Osteoblast (primary cell): ENCODE data around the gene STX8. TPM values are rescaled to one million over a fixed set of nuclear protein-coding genes. Genes with fewer than 3 reads are reported as not detected.

Source experiments
- DNase-seq: peaks from one replicate; pipeline ENCODE4 v3.0.0; 2011; ENCODE audit warnings: low spot score, mixed read lengths; ENCODE audit not compliant: insufficient read length; ENCODE audit errors: missing footprints
- H2AFZ ChIP-seq: 2 replicates; pipeline ENCODE4 v1.6.0; 2011; ENCODE audit warnings: mild to moderate bottlenecking, low read length
- H3K27ac ChIP-seq: 2 replicates; pipeline ENCODE4 v1.5.1; 2011; ENCODE audit warnings: mild to moderate bottlenecking, low read depth, low read length, moderate library complexity
- H3K27me3 ChIP-seq: 2 replicates; pipeline ENCODE4 v1.6.0; 2012; ENCODE audit warnings: mild to moderate bottlenecking, control low read depth, inconsistent platforms, low read length, moderate library complexity; ENCODE audit not compliant: insufficient read depth
- H3K36me3 ChIP-seq: 2 replicates; pipeline ENCODE4 v1.5.1; 2011; ENCODE audit warnings: mild to moderate bottlenecking, low read length, control low read depth, moderate library complexity; ENCODE audit not compliant: insufficient read depth
- H3K4me1 ChIP-seq: 2 replicates; pipeline ENCODE4 v1.5.1; 2011; ENCODE audit warnings: mild to moderate bottlenecking, low read length, control low read depth, moderate library complexity; ENCODE audit not compliant: insufficient read depth
- H3K4me2 ChIP-seq: 2 replicates; pipeline ENCODE4 v1.6.0; 2011; ENCODE audit warnings: mild to moderate bottlenecking, low read length; ENCODE audit not compliant: insufficient read depth
- H3K4me3 ChIP-seq: fragments of 200-600 bp; sonication (generic); 3 replicates; pipeline ENCODE4 v1.5.1; 2012; ENCODE audit warnings: mild to moderate bottlenecking, low read length, inconsistent platforms; ENCODE audit not compliant: insufficient read depth
- H3K79me2 ChIP-seq: 2 replicates; pipeline ENCODE4 v1.6.0; 2012; ENCODE audit warnings: mild to moderate bottlenecking, low read length, control low read depth, inconsistent platforms; ENCODE audit not compliant: insufficient read depth
- H3K9me3 ChIP-seq: 2 replicates; pipeline ENCODE4 v1.5.1; 2011; ENCODE audit warnings: low read depth, low read length, control low read depth
- H4K20me1 ChIP-seq: 2 replicates; pipeline ENCODE4 v1.6.0; 2012; ENCODE audit warnings: mild to moderate bottlenecking, low read length, control low read depth; ENCODE audit not compliant: insufficient read depth
- total RNA-seq: library from RNA; depleted of rRNA; stranded (reverse); fragments of >200 nt; gene quantifications from 2 replicates; pipeline ENCODE4 v1.2.3, GENCODE V29; 2012
- TF ChIP-seq, protein P1 (sequence below): IDR thresholded peaks from 2 replicates; pipeline ENCODE4 v1.5.1; 2011; ENCODE audit warnings: mild to moderate bottlenecking, low read depth, low read length, moderate library complexity; ENCODE audit errors: extremely low read depth

Gene STX8
- total RNA-seq, 1 donor, result 72.7 TPM

DNA sequence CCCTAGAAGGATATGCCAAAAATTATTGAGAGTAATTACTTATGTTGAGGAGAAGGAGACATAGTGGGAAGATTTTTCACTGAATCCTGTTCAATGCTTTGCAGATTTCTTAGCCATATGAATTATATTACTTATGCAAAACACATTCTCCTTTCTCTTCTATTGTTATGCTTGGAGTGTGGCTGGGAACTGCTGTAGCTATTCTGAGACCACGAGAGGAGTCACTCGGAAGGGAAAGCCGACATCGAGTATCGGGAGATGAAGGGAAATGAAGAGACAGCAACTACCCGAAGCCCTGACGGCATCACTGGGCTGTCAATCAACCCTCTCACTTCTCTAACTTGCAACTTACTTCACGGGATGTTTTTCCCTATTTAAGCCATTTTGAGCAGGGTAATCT lies 39.6 kb downstream of the STX8 start:
- DNase-seq, result no peak
- Histone ChIP-seq H2AFZ (no peak overlapping the region), H3K9me3 (no peaks in the 10 kb centered on the region), H3K27ac (no peak overlapping the region), H3K36me3 (no peaks in the 10 kb centered on the region), H4K20me1 (no peaks in the 10 kb centered on the region), H3K4me2 (no peak overlapping the region), H3K4me1 (no peaks in the 10 kb centered on the region), H3K27me3 (no peaks in the 10 kb centered on the region), H3K4me3 (no peak overlapping the region), H3K79me2 (no peaks in the 10 kb centered on the region)
- TF ChIP-seq, protein P1, sequence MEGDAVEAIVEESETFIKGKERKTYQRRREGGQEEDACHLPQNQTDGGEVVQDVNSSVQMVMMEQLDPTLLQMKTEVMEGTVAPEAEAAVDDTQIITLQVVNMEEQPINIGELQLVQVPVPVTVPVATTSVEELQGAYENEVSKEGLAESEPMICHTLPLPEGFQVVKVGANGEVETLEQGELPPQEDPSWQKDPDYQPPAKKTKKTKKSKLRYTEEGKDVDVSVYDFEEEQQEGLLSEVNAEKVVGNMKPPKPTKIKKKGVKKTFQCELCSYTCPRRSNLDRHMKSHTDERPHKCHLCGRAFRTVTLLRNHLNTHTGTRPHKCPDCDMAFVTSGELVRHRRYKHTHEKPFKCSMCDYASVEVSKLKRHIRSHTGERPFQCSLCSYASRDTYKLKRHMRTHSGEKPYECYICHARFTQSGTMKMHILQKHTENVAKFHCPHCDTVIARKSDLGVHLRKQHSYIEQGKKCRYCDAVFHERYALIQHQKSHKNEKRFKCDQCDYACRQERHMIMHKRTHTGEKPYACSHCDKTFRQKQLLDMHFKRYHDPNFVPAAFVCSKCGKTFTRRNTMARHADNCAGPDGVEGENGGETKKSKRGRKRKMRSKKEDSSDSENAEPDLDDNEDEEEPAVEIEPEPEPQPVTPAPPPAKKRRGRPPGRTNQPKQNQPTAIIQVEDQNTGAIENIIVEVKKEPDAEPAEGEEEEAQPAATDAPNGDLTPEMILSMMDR, result no peak

DNA sequence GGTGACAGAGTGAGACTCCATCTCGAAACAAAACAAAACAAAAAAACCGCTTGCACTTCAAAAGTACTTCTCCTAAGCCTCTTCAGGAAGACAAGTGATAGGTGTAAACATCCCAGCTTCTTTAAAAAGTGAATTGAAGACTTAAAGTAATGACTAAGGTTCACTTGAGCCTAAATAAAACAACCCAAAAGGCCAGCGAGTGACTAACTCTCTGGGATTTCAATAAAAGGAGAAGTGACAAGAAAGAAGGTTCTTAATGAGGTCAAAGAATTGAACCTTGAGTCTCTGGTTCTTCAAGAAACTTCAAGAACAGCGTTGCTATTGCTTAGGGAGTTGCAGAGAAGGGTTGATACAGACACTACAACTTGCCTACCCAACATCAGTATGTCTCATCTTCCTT lies 42.2 kb downstream of the STX8 start:
- Histone ChIP-seq H3K79me2 (no peaks in the 10 kb centered on the region), H3K27ac (no peak overlapping the region), H4K20me1 (no peaks in the 10 kb centered on the region), H3K4me3 (no peak overlapping the region), H3K4me1 (no peaks in the 10 kb centered on the region), H3K27me3 (no peaks in the 10 kb centered on the region), H2AFZ (no peak overlapping the region), H3K36me3 (no peaks in the 10 kb centered on the region), H3K9me3 (no peaks in the 10 kb centered on the region), H3K4me2 (no peak overlapping the region)
- TF ChIP-seq, protein P1, result no peak
- peak; percentile 45 for DNase-seq

DNA sequence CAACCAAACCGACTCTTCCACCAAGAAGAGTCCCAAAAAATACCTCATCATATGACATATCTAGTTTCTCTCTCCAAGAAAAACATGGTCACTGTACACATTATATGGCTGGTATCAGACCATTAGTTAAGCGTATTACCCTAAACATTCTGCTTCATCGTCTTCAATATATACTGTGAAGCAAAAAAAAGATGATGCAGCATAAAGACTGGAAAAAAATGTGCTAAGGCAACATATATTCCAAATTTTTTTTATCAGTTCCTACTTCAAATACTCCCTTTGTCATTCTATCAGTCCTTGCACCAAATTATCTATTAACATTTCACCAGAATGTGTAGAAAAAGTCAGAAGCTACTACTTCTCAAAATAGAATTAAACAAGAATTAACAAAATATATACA lies 42.9 kb downstream of the STX8 start:
- no peaks in the 10 kb centered on the region for H3K27me3 ChIP-seq
- H3K4me3 ChIP-seq, result no peak overlapping the region
- H3K36me3 ChIP-seq, result no peaks in the 10 kb centered on the region
- no peaks in the 10 kb centered on the region for H3K9me3 ChIP-seq
- DNase-seq, result no peak
- H2AFZ ChIP-seq, result no peak overlapping the region
- no peaks in the 10 kb centered on the region for H3K79me2 ChIP-seq
- TF ChIP-seq, protein P1, result no peak
- H3K4me1 ChIP-seq, result no peaks in the 10 kb centered on the region
- H4K20me1 ChIP-seq, result no peaks in the 10 kb centered on the region
- no peak overlapping the region for H3K27ac ChIP-seq
- no peak overlapping the region for H3K4me2 ChIP-seq

DNA sequence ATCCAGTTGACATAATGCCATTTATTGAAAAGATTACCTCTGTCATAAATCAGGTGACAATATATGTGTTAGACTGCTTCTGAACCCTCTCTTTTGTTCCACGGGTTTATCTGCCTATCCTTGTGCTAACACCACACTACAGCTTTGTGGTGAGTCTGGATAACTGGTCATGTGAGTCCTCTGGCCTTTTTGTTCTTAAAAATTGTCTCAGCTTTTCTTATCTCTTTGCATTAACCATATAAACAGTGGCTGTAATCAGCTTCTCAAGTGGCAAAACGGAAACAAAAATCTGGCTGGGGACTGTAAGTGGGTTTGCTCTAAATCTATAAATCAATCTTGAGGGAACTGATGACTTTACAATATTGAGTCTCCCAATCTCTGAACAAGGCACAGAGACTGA lies 44.6 kb downstream of the STX8 start:
- Histone ChIP-seq H3K9me3 (no peaks in the 10 kb centered on the region), H3K4me1 (no peaks in the 10 kb centered on the region), H2AFZ (no peak overlapping the region), H3K27ac (no peak overlapping the region), H3K36me3 (no peaks in the 10 kb centered on the region), H3K79me2 (no peaks in the 10 kb centered on the region), H3K4me3 (no peak overlapping the region), H3K4me2 (no peak overlapping the region), H4K20me1 (no peaks in the 10 kb centered on the region), H3K27me3 (no peaks in the 10 kb centered on the region)
- TF ChIP-seq, protein P1, result no peak
- no peak for DNase-seq
